HepG2 (cell line): ENCODE results near the gene C1orf115. TPM values are rescaled to one million over a fixed set of nuclear protein-coding genes. Genes with fewer than 3 reads are reported as not detected.

ENCODE experiments used
- ADNP ChIP-seq: sonication (generic); formaldehyde crosslinking; IDR thresholded peaks from 2 replicates; pipeline ENCODE4 v1.4.0; 2020; ENCODE audit warnings: missing genetic modification reagents
- AHR ChIP-seq: IDR thresholded peaks from 2 replicates; pipeline ENCODE4 v1.6.1; 2018; ENCODE audit warnings: missing genetic modification reagents, missing compliant biosample characterization
- ARID5B ChIP-seq: IDR thresholded peaks from 2 replicates; pipeline ENCODE4 v1.4.0; 2020; ENCODE audit warnings: mild to moderate bottlenecking, missing genetic modification reagents
- ARNTL ChIP-seq: sonication (generic); formaldehyde crosslinking; IDR thresholded peaks from 2 replicates; pipeline ENCODE4 v1.4.0; 2020; ENCODE audit warnings: mild to moderate bottlenecking, missing genetic modification reagents
- CSRNP2 ChIP-seq: sonication (generic); formaldehyde crosslinking; conservative IDR thresholded peaks from 2 replicates; pipeline ENCODE4 v1.8.0; 2022; ENCODE audit warnings: low read depth, missing genetic modification reagents
- NBN ChIP-seq: fragments of 450-650 bp; conservative IDR thresholded peaks from 2 replicates; pipeline ENCODE4 v1.6.1; 2017
- NCOR1 ChIP-seq: fragments of 200-600 bp; sonication (generic); IDR thresholded peaks from 2 replicates; pipeline ENCODE4 v1.7.0; 2017; ENCODE audit warnings: antibody characterized with exemption, low read length, borderline replicate concordance
- NR1H2 ChIP-seq: sonication (generic); formaldehyde crosslinking; IDR thresholded peaks from 2 replicates; pipeline ENCODE4 v1.8.1; 2022; ENCODE audit warnings: low read depth, missing genetic modification reagents, borderline replicate concordance
- PHF21A ChIP-seq: sonication (generic); formaldehyde crosslinking; IDR thresholded peaks from 2 replicates; pipeline ENCODE4 v1.5.0; 2020; ENCODE audit warnings: mild to moderate bottlenecking, missing genetic modification reagents
- POGK ChIP-seq: sonication (generic); formaldehyde crosslinking; conservative IDR thresholded peaks from 2 replicates; pipeline ENCODE4 v1.8.0; 2022; ENCODE audit warnings: mild to moderate bottlenecking, moderate library complexity, missing genetic modification reagents
- SIX1 ChIP-seq: sonication (generic); formaldehyde crosslinking; IDR thresholded peaks from 2 replicates; pipeline ENCODE4 v1.4.0; 2020; ENCODE audit warnings: missing genetic modification reagents, borderline replicate concordance
- SNRNP70 ChIP-seq: fragments of 200-400 bp; formaldehyde crosslinking; IDR thresholded peaks from 2 replicates; pipeline ENCODE4 v1.6.1; 2017; ENCODE audit warnings: mild to moderate bottlenecking, low read depth, low read length, moderate library complexity
- SOX6 ChIP-seq, 2 experiments: fragments of 450-650 bp in 1 of 2; sonication (generic) in 1 of 2; formaldehyde crosslinking in 1 of 2; IDR thresholded peaks; 2 replicates each; pipeline versions ENCODE4 v1.4.0 to v1.6.1; 2017 to 2020; ENCODE audit warnings: antibody characterized with exemption in 1 of 2, mild to moderate bottlenecking in 1 of 2, missing genetic modification reagents in 1 of 2
- SYNCRIP ChIP-seq: fragments of 200-400 bp; formaldehyde crosslinking; IDR thresholded peaks from 2 replicates; pipeline ENCODE4 v1.6.1; 2018; ENCODE audit warnings: mild to moderate bottlenecking, low read depth, low read length; ENCODE audit not compliant: insufficient read depth
- ZC3H4 ChIP-seq: sonication (generic); formaldehyde crosslinking; IDR thresholded peaks from 2 replicates; pipeline ENCODE4 v1.4.0; 2020; ENCODE audit warnings: missing genetic modification reagents, borderline replicate concordance
- ZNF143 ChIP-seq: sonication (generic); formaldehyde crosslinking; IDR thresholded peaks from 2 replicates; pipeline ENCODE4 v1.4.0; 2020; ENCODE audit warnings: missing genetic modification reagents
- ZNF160 ChIP-seq: sonication (generic); formaldehyde crosslinking; IDR thresholded peaks from 2 replicates; pipeline ENCODE4 v1.8.0; 2022; ENCODE audit warnings: mild to moderate bottlenecking, inconsistent platforms, missing genetic modification reagents
- ZNF484 ChIP-seq: sonication (generic); formaldehyde crosslinking; IDR thresholded peaks from 2 replicates; pipeline ENCODE4 v1.5.1; 2020; ENCODE audit warnings: mild to moderate bottlenecking, low read depth, missing genetic modification reagents, borderline replicate concordance
- ZNF543 ChIP-seq: sonication (generic); formaldehyde crosslinking; IDR thresholded peaks from 2 replicates; pipeline ENCODE4 v1.4.0; 2020; ENCODE audit warnings: mild to moderate bottlenecking, missing genetic modification reagents
- ZNF710 ChIP-seq: sonication (generic); formaldehyde crosslinking; IDR thresholded peaks from 2 replicates; pipeline ENCODE4 v1.5.0; 2020; ENCODE audit warnings: mild to moderate bottlenecking, missing genetic modification reagents, borderline replicate concordance
- ZNF749 ChIP-seq: sonication (generic); formaldehyde crosslinking; IDR thresholded peaks from 2 replicates; pipeline ENCODE4 v1.8.0; 2022; ENCODE audit warnings: mild to moderate bottlenecking, missing genetic modification reagents, moderate library complexity, borderline replicate concordance
- ZNF772 ChIP-seq: sonication (generic); formaldehyde crosslinking; IDR thresholded peaks from 2 replicates; pipeline ENCODE4 v1.5.0; 2020; ENCODE audit warnings: mild to moderate bottlenecking, missing genetic modification reagents
- polyA plus RNA-seq, 8 experiments: library from polyadenylated mRNA; depleted of rRNA in 3 of 8; stranded (reverse) in 7 of 8; unstranded in 1 of 8; fragments of >200 nt; fragmentation: Illumina TruSeq in 4 of 8; extraction: Trizol in 4 of 8; gene quantifications; 2 replicates each; pipeline versions ENCODE4 v1.2.1 to v1.2.3, GENCODE V29; 2011 to 2016; ENCODE audit warnings: low read depth in 4 of 8, missing spikeins in 1 of 8, mixed read lengths in 1 of 8; ENCODE audit not compliant: insufficient read depth in 1 of 8
- total RNA-seq, 5 experiments: library from RNA; depleted of rRNA; stranded (reverse); fragments of >200 nt; fragmentation: Illumina TruSeq; extraction: Trizol; gene quantifications; 2 replicates each; pipeline ENCODE4 v1.2.3, GENCODE V29; 2016; ENCODE audit warnings: low read depth in 1 of 5

C1orf115 gene
- total and polyA plus RNA-seq, 2 of the 13 experiments (the other 11 are each of a cell fraction or from before 2014, with no cell fraction given) = 25.2 to 85.9 TPM

- TF ChIP-seq ZNF710 (CRISPR knock-in tag) (no peak), ZNF749 (no peak), PHF21A (no peak; the same call in 1 of the 2 replicates), NR1H2 (CRISPR knock-in tag) (no peak), ZNF484 (CRISPR knock-in tag) (no peak), SIX1 (CRISPR knock-in tag) (no peak), CSRNP2 (CRISPR knock-in tag) (no peak), SOX6 (IDR thresholded peaks at IDR 0.05) (no peak), SOX6 (CRISPR knock-in tag; IDR thresholded peaks at IDR 0.05) (no peak), ZC3H4 (no peak), SNRNP70 (no peak), POGK (CRISPR knock-in tag) (no peak), ZNF543 (CRISPR knock-in tag) (no peak), NBN (no peak), ZNF772 (CRISPR knock-in tag) (no peak), AHR (CRISPR knock-in tag) (no peak), ARID5B (CRISPR knock-in tag) (peak; percentile 45), SYNCRIP (no peak), ARNTL (CRISPR knock-in tag) (no peak), NCOR1 (no peak), ZNF160 (CRISPR knock-in tag) (no peak), ZNF143 (no peak), ADNP (CRISPR knock-in tag) (no peak)
Observed at GRCh38 chr1:220733086-220733601, 43.0 kb downstream of the C1orf115 start (continued).
